ENCODE data around the gene SEC16A. TPM values are rescaled to one million over a fixed set of nuclear protein-coding genes. Genes with fewer than 3 reads are reported as not detected.

Gene SEC16A, protein sequence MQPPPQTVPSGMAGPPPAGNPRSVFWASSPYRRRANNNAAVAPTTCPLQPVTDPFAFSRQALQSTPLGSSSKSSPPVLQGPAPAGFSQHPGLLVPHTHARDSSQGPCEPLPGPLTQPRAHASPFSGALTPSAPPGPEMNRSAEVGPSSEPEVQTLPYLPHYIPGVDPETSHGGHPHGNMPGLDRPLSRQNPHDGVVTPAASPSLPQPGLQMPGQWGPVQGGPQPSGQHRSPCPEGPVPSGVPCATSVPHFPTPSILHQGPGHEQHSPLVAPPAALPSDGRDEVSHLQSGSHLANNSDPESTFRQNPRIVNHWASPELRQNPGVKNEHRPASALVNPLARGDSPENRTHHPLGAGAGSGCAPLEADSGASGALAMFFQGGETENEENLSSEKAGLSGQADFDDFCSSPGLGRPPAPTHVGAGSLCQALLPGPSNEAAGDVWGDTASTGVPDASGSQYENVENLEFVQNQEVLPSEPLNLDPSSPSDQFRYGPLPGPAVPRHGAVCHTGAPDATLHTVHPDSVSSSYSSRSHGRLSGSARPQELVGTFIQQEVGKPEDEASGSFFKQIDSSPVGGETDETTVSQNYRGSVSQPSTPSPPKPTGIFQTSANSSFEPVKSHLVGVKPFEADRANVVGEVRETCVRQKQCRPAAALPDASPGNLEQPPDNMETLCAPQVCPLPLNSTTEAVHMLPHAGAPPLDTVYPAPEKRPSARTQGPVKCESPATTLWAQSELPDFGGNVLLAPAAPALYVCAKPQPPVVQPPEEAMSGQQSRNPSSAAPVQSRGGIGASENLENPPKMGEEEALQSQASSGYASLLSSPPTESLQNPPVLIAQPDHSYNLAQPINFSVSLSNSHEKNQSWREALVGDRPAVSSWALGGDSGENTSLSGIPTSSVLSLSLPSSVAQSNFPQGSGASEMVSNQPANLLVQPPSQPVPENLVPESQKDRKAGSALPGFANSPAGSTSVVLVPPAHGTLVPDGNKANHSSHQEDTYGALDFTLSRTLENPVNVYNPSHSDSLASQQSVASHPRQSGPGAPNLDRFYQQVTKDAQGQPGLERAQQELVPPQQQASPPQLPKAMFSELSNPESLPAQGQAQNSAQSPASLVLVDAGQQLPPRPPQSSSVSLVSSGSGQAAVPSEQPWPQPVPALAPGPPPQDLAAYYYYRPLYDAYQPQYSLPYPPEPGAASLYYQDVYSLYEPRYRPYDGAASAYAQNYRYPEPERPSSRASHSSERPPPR (N-terminal part only)
- 36.2 and 37.5 TPM in 2 replicates for total RNA-seq

DNA sequence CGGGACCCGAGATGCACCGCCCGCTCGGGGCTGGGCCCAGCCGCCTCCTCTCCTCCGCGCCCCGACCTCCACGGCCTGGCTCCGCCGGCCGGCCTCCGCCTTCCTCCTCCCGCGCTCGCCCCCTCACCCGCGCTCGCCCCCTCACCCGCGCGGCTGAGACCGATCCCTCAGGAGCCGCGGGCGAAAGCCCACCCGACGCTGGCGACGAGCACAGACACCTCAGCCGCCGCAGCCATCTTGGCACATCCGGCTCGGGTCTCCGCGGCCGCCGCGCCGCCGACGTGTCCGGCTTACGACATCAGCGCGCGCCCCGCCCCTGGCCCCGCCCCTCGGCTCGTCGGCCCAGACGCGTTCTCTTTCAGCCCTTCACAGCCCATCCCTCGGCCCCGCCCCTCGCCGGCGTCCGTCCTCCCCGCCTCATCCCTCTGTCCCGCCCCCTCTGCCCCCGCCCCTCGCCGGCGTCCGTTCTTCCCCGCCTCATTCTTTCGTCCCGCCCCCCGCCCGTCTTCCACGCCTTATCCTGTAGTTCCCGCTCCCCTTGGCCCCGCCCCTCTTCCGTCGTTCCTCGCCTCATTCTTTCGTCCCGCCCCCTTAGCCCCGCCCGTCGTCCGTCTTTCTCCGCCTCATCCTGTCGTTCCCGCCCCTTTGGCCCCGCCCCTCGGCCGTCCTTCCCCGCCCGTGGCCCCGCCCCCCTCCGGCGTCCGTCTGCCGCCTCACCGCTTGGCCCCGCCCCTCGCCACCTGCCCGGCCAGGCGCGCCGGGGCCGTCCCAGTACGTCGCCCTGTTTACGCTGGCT, at the start of gene SEC16A:
Gene SEC16A (minus strand): TSS at position 248 of the 796 bp plus-strand sequence. CDS start 5,425 bp downstream, outside the sequence.

DNA sequence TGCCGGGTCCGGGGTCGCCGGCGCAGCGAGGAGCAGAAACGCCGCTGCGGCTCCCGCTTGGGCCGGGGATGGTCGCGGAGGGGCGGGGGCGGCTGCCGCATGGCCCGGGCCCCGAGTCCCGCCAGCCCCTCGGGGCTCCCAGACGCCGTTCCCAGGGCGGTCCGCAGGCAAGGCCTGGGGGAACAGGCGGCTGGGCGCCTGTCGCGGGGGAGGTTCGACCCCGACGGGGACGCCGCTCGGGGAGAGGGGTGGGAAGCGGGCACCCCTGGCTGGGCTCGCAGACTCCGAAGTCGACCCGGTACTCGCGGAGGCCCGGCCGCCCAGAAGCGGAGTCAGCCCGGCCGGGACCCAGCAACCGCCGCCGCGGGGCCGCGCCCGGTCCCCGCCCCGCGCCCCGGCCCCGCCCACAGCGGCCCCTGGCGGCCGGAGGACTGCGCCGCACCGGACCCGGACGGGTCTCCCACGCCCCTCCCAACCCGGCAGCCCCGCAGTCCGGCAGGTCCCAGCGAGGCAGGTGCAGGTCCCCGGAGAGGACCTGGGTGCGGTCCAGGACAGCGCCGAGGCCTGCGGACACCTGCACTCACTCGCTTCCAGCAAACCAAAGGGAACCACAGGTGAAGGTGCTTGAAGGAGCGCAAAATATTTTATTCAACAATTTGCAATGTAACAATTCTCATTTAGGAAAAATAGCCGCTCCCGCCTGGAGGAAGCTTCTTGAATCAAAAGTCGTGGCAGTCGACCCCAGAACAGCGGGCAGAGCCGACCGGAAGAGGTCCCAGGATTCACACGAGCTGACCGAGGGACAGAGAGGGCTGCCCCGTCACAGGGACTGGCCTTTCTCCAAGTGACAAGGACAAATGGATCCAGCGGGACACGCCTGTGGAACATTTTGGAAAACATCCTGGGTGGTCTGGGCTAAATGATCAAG, 43.1 kb downstream of the SEC16A start, which contains the start of gene INPP5E:
Gene INPP5E (minus strand): TSS at position 365 of the 928 bp plus-strand sequence. CDS start 426 bp downstream, outside the sequence.

DNA sequence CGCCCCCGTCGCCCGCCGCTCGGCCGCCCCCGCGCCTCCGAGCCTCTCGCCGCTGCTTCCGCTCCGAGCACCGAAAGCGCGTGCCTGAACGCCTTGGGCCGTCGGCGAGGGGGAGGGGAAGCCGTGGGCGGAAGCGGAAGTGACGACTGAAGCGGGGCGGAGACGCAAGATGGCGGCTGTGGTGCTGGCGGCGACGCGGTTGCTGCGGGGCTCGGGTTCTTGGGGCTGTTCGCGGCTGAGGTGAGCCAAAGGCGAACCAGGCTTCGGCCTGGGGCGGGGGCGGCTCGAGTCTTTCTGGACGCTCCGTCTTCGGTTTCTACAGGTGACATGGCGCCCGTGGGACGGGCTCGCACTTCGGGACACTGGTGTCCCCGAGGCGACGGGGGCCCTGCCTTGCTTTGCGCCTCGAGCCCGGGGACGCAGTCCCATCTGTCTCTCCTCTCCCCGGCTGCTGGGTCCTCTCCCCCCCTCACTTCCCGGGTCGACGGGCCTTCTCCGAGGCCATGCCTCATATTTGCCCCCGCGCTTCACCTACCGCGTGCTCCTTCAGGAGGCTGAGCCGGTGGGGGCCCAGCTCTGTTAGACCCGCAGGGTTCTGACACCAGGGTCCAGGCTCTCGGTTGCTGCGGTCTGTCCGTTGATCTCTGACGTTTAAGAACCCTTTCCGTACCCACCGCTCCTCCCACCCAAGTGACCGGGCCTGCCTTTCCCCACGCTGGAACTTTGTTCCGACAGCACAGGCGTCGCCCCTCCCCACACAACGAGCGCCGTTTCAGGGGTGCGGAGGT, 72.1 kb downstream of the SEC16A start, which contains the start of the genes ENTR1 and PMPCA:
Gene ENTR1 (minus strand): TSS at position 115 of the 788 bp plus-strand sequence. CDS start 217 bp downstream, outside the sequence.
Gene PMPCA (plus strand): TSS at position 159 of the 788 bp plus-strand sequence. CDS start 11 bp downstream, at position 170.

DNA sequence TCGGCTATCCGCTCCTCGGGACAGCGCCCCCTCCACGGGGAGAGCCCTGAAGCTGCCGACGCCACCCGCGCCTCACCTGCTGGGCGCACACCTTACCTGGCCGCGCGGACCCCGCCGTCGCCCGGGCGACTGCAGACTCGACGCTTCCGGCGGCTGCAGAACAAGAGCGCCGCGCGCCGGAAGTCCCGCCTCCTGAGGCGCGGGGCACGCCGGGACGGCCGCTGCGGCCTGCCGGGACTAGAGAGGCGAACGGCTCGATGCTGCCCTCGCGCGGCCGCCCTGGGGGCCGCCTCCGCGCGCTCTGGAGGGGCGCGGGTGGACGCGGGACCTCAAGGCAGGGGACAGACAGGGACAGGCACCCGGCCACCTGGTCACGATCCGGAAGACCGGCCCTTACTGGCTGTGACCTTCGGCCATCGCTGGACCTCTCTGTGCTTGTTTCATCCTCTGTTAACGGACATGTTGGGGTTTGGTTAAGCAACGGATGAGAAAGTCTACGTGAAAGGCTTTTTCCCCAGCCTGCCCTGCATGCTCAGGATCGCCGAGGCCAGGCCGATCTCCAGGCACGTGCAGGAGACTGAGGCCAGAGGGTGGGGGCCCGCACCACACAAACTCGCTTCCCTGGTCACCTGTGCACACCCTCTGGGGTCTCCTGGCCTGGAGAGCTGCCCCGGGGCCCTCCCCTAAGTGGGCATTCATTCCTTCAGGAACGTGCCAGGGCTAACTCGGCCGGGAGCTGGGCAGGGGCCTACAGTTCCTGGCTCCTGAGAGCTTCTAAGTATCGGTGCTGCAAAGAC, 82.6 kb downstream of the SEC16A start, which contains the start of gene SNAPC4:
Gene SNAPC4 (minus strand): TSS at position 133 of the 797 bp plus-strand sequence. CDS start 1,742 bp downstream, outside the sequence.

Small RNAs within 50 kb of the gene (small RNA-seq; reads per million reads assigned to genes)
- gene MIR4673: not detected

Other genes starting within 250 kb of the SEC16A start
- 7.6 and 8.6 TPM in 2 replicates for gene QSOX2, start 237.2 kb downstream of the SEC16A start, total RNA-seq
- gene CCDC187, start 178.9 kb downstream of the SEC16A start, total RNA-seq: under 0.01 and 0.11 TPM in 2 replicates
- gene GPSM1, start 155.5 kb downstream of the SEC16A start, total RNA-seq: 36.5 and 44.3 TPM in 2 replicates
- 4.6 and 5.9 TPM in 2 replicates for gene DNLZ, start 119.3 kb downstream of the SEC16A start, total RNA-seq
- 1.5 and 2.9 TPM in 2 replicates for gene CARD9, start 109.4 kb downstream of the SEC16A start, total RNA-seq
- gene SNAPC4, start 82.9 kb downstream of the SEC16A start, total RNA-seq: 5.7 and 7.2 TPM in 2 replicates
- 20.8 and 22.6 TPM in 2 replicates for gene ENTR1, start 72.4 kb downstream of the SEC16A start, total RNA-seq
- 37.2 and 47.0 TPM in 2 replicates for gene PMPCA, start 72.4 kb downstream of the SEC16A start, total RNA-seq
- 7.0 and 8.0 TPM in 2 replicates for gene INPP5E, start 43.2 kb downstream of the SEC16A start, total RNA-seq
- gene NOTCH1, start 63.0 kb upstream of the SEC16A start, total RNA-seq: 11.3 and 11.6 TPM in 2 replicates
- 7.1 and 9.2 TPM in 2 replicates for gene EGFL7, start 179.9 kb upstream of the SEC16A start, total RNA-seq
- gene AGPAT2, start 204.4 kb upstream of the SEC16A start, total RNA-seq: 28.5 and 34.9 TPM in 2 replicates
- 0.13 and 0.65 TPM in 2 replicates for gene DIPK1B, start 229.5 kb upstream of the SEC16A start, total RNA-seq